Stimulated activated CD4-positive, alpha-beta T cell treated with anti-CD3 and anti-CD28 coated beads, Interleukin-12 subunit alpha, Interleukin-12 subunit beta, amount 100 ng/mL, for 4 hours (primary cell): ENCODE measurements around the gene TYMP.
"Not testable (repeated sequence)": the region's sequence is repeated elsewhere in the genome, so short reads cannot be mapped to it uniquely, and the experiment has no call there.

Experiments
- DNase-seq: peaks from one replicate; pipeline ENCODE4 v3.0.0-alpha.2; 2020

The TYMP gene

DNA sequence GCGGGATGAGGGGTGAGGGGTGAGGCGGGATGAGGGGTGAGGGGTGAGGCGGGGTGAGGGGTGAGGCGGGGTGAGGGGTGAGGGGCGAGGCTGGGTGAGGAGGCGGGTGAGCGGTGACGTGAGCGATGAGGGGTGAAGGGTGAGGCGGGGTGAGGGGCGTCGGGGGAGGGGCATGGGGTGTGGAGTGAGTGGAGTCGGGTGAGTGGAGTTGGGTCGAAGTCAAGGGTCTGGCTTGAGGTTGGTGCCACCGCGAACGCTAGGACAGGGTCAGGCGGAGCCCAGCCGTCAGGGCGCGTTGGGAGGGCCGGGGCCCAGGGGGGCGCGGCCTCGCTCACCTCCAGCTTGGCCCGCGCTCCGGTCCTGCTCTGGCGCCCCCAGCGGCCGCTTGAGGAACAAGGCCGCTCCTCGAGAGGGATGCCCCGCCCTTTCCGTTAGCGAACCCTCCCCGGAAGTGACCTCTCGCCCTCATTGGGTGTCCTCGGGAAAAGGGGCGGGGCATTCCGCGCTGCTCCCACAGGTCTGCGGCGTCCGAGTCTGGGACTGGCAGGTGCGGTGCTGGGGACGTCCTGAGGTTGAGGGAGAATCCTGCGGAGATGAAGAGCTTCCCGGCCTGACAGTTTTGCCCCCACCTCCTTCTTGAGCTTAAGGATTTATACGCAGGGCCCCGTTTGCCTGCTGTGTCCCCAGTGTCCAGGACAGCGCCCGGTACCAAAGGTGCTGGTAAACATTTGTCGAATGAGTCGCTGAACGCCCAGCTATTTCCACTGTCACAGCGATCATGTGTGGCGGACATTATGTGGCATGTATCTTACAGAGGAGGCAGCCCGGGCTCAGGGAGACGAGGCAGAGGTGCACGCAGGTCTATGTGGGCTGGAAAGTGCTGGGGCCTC lies 33.0 kb upstream of the TYMP start, which contains the start of gene SYCE3:
Gene SYCE3, minus strand, starts transcription at position 397 of the 890 bp plus-strand sequence. CDS start 6,514 bp downstream, outside the sequence.
- peak; percentile 98 for DNase-seq

DNA sequence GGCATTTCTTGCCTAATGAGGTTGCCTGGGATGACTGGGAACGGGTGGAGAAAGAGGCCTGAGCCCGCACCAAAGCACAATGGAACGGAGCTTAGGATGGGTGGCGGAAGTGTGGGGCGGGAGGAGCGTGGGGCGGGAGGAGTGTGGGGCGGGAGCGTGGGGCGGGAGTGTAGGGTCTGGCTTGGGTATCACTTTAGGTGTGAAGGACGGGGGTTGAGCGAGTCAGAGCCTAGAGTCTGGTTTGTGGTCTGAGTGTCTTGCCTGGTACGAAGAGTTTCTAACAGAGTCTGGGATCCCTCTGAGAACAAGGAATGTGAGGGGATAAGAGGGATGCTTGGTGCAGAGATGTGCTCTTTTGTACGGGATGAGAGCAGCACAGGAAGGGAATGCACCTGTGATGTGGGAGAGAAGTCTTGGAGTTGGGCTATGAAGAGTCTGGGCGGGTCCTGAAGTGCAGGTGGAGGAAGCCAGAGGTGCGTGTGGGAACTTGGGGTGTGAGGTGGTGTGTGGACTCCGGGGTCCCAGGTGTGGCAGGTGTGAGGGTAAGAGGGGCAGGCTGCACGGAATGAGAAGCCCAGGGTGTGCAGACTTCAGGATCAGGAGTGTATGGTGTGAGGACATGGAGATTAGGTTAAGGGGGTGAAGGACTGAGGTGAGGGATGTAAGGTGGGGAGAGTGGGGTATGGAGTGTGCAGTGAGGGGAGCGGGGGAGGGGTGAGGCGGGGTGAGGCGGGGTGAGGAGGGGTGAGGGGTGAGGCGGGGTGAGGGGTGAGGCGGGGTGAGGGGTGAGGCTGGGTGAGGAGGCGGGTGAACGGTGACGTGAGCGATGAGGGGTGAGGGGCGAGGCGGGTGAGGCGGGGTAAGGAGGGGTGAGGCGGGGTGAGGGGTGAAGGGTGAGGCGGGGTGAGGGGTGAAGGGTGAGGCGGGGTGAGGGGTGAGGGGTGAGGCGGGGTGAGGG lies 31.9 kb upstream of the TYMP start:
- no peak for DNase-seq

DNA sequence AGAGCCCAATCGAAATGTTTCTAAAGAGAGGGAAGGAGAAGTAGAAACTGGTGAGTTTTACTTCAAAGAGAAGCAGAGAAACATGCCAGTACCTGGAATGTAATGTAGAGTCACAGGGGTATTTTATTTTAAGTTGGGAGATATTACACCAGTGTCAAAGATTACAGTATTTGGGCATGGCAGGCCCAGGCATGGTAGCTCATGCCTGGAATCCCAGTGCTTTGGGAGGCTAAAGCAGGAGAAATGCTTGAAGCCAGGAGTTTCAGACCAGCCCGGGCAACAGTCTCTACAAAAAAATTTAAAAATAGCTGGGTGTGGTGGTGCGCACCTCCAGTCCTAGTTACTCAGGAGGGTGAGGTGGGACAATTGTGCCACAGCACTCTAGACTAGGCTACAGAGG lies 30.2 kb upstream of the TYMP start:
- DNase-seq = no peak

DNA sequence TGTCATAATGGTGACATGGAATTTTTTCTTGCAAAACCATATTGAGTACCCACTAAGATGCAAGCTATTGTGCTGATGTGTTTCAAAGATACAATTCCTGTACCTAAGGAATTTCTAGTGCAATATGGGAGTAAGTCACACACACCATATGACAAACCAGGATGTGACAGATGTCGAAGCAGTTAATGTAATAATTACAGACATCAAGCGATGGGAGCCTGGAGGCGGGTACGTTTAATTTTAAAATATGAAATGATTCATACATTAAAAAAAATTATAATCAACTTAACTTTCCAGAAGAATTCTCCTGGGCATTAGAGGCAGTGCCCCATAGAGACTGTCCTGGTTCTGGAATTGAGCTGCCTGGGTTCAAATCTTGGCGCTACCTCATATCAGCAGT lies 26.9 kb upstream of the TYMP start:
- DNase-seq = no peak

DNA sequence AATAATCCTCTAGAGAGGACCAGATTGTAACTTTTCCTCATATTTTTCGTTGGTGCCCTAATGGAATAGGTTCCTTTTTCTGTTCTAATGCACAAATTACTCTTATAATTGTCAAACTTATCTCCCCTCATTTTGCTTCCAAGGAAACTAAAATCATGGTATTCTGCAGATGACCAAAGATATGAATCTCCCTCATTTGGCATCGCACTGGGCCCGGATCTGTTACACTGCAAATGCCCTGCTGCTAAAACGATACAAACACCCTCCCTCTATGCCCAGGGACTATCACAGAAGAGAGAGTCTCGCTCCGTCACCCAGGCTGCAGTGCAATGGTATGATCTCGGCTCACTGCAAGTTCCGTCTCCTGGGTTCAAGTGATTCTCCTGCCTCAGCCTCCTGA lies 23.5 kb upstream of the TYMP start:
- DNase-seq = no peak

DNA sequence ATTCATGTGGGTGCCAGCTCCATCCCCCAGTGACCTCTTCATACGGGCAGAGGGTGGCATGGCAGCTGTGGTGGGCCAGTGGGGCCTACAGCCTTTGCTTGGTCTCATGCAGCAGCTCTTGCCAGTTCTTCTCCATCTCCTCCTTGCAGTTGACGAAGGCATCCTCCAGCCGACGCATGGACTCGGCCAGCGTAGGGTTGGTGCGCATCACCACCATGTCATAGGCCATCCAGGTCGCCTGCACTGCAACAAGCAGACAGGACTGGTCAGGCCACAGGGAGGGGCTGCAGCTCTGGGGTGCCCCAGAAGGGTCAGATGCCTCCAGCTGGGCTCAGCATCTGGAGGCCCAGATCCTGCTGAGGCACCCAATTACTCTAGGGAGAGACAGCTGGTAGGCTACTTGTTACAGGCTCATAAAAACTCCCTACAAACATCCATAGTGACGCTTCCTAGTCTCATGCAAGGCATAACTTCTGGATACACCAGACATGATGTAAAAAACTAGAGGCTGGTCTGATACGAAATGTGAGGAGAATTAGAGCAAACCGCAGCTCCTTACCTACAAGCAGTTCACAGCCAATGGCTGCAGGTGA lies 21.4 kb upstream of the TYMP start:
- DNase-seq = no peak

DNA sequence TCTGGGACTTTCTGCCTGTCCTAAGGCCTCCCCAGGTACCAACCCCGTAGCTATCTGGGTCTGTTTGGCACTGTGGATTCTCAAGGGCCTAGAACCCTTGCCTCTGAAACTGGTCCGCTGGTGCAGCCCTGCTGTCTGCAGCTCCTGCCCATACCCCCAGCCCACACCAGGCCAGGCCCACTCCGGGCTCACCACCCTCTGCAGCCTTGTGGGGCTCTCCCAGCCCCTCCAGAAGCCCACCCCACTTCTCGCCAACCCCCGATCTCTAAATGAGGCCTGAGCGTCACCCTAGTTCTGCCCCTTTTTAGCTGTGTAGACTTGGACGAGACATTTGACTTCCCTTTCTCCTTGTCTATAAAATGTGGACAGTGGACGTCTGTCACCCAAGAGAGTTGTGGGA lies 20.6 kb upstream of the TYMP start:
- no peak for DNase-seq

DNA sequence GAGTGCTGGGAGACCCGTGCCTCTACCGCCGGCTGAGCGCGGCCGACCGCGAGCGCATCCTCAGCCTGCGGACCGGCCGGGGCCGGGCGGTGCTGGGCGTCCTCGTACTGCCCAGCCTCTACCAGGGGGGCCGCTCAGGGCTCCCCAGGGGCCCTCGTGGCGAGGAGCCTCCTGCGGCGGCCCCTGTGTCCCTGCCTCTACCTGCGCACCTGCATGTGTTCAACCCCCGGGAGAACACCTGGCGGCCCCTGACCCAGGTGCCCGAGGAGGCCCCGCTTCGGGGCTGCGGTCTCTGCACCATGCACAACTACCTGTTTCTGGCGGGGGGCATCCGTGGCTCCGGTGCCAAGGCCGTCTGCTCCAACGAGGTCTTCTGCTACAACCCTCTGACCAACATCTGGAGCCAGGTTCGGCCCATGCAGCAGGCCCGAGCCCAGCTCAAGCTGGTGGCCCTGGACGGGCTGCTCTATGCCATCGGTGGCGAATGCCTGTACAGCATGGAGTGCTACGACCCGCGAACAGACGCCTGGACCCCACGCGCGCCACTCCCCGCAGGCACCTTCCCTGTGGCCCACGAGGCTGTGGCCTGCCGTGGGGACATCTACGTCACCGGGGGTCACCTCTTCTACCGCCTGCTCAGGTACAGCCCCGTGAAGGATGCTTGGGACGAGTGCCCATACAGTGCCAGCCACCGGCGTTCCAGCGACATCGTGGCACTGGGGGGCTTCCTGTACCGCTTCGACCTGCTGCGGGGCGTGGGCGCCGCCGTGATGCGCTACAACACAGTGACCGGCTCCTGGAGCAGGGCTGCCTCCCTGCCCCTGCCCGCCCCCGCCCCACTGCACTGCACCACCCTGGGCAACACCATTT lies 19.3 kb upstream of the TYMP start:
- no peak for DNase-seq

DNA sequence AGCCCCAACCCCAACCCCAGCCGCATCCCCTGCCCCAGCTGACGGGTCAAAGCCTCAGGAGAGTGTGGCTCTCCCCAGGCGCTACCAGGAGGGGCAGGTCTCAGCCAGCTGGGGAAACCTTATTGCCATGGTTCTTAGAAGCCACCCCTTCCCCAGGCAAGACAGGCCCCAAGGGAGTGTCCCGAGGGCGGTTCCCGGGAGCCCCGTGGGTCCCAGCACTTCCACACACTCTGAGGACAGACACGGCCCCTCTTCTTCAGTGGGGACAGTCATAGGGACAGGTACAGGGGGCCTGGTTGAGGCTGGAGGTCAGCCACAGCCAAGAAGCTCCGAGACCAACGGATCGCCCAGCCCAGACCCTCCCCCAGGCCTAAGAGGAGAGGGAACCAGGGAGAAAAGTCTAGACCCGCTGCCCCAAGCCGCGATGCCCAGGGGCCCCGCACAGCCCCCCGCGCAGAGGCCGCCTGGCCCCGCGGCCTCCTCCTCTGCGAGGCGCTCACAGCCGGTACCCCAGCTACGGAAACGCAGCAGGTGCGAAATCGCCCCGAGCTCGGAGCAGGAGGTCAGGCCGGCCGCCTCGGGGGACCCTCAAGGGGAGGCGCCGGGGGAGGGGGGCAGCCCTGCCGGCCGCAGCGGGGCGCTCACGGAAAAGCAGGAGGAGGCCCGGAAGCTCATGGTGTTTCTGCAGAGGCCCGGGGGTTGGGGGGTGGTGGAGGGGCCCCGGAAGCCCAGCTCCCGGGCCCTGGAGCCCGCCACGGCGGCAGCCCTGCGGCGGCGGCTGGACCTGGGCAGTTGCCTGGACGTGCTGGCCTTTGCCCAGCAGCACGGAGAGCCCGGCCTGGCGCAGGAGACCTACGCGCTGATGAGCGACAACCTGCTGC lies 18.5 kb upstream of the TYMP start:
- peak; percentile 58 for DNase-seq

DNA sequence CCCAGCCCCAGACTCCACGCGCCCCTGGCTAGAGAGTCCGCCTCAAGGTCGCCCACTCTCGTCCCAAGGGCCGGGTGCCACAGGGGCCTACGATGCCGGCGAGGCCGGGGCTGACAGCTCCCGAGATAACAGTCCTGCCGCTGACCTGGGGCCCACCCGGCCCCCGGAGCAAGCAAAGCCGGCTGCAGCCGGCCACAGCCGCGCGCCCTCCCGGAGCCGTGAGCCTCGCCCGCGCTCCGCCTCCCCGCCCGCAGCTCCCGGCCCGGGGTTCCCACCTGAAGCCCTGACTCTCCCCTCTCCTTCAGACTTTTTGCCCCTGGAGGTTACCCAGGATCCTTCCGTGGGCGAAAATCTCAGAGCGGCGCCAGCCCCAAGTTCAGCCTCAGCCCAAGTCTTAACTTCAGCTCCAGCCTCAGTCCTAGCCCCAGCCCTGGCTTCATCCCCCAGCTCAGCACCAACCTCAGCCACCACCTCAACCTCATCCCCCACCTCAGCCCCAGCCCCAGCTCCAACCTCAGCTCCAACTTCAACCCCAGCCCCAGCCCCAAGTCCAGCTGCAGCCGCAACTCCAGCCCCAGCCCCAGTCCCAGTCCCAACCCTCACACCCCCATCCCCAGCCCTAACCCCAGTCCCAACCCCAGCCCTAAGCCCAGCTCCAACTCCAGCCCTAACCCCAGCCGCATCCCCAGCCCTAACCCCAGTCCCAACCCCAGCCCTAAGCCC lies 17.6 kb upstream of the TYMP start:
- no peak for DNase-seq

DNA sequence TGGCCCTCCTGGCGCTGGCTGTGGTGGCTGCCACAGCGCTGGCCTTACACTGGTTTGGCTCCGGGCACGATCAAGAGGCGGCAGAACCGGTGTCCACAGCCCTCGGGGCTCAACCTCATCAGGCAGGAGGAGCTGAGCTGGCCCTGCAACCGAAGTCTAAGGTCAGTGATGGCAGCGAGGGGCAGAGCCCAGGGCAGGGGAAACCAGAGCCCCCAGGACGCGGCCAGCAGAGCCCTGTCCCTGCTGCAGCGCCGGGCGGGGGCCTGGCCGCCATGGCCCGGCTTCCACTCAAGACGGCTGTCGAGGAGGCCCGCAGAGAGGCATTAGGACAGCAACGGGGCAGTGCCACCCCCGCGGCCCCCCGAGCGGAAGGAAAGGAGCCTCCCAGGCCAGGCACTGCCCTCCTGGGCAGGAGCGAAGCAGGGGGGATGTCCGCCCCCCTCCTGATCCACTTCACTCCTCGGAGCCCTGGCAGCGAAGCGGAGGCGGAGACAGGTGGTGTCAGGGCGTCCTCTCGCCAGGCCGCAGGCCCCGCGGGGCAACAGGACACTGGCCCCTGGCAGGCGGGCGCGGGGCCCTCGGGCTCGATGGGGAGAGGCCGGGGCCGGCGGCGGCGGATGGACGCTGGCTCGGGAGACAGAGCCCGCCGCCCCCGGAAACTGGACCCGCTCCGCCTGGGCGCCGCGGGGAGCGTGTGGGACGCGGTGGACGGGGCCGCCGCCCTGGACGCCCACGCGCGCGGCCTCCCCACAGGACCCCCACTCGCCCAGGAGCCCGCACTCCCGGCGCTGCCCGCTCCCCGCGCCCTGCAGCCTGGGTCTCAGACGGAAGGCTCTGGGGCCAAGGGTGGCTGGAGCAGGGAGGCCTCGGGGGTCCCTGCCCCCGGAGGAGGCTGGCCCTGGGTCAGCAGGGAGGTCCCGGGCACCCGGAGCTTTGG lies 16.8 kb upstream of the TYMP start:
- no peak for DNase-seq

DNA sequence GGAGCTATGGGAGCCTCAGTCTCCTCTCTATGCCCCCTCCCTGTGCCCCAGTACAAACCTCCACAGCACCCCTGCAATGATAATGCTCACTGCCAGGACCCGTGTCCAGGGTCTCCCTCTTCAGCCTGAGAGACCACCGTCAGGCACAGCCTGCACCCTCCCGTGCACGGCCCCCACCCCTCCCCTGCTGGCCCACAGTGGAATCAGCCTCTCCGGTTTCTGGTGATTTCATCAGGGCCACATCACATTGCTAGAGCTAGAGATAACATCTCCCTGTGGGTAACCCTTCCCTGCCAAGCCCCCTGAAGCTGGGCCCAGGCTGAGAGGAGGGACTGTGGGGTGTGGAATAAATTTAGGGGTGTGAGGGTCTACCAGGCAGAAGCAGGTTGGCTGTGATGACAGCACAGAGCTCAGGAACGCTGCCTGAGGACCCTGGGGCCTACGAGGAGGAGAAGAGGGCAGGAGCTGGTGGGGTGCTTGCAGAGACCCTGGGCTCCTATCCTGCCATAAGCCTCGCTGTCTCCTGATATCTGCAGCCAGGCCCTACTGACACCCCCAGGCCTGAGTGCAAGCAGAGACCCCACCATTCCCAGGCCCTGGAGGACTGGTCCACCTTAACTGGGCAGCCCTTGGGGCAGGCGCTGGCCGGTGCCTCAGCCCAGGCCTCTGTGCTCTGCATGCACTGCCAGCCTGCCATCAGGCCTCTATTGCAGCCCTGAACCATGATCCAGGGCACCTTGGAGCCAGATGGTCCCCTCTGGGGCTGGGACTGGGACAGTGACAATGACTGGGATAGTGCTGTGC lies 15.9 kb upstream of the TYMP start, which contains the start of gene KLHDC7B:
Gene KLHDC7B, plus strand, starts transcription at position 378 of the 804 bp plus-strand sequence. Its CDS starts 345 bp downstream, at position 723.
- DNase-seq = no peak

DNA sequence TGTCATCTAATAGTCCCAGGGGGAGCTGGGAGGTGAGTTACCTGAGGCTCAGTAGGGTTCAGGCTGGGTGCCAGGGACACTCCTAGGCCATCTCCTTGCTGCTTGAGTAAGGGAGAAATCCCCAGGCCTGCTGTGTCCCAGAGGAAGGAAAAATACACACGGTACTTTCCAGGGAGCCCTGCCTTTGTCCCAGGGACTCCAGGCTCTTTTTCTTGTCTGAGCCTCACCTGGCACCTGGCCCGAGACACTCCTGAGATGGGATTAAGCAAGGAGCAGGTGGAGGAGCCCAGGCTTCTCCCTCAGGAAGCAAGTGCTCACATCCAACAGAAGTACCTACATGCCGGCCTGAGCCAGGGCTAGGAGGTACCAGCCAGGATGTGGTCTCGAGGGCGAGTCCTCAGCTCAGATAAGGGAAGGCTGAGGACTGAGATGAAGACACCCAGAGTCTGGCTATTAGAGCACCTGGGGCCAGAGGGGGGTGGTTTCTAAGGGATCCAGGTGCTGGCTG lies 15.0 kb upstream of the TYMP start:
- no peak for DNase-seq

DNA sequence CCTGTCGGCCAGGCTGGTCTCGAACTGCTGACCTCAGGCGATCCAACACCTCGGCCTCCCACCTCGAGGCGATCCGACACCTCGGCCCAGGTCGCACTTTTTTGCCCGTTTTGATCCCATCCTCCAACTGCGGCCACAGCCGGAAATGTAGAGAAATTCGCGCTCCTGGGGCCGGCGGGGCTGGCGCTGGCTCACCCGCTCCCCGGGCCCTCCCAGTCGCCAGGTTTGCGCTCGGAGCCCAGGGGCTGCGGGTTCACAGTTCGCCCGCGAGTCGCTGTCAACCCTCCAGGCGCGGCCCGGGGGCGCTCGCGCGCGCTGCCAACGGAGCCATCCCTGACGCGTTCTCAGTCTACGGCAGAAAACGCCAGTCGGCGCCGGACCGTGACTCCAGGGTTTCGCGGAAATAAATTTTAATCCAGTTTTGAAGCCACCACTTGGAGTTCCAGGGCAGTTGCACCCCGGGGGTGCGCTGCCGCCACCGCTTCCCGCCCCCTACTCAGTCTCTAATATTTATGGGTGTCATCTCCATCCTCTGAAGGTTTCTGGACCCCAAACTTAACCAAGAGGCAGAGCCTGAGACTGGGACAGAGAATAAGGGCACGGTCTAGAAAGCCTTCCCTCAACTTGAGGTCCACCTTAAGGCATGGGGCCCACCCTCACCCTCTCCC lies 14.4 kb upstream of the TYMP start:
- peak; percentile 83 for DNase-seq

DNA sequence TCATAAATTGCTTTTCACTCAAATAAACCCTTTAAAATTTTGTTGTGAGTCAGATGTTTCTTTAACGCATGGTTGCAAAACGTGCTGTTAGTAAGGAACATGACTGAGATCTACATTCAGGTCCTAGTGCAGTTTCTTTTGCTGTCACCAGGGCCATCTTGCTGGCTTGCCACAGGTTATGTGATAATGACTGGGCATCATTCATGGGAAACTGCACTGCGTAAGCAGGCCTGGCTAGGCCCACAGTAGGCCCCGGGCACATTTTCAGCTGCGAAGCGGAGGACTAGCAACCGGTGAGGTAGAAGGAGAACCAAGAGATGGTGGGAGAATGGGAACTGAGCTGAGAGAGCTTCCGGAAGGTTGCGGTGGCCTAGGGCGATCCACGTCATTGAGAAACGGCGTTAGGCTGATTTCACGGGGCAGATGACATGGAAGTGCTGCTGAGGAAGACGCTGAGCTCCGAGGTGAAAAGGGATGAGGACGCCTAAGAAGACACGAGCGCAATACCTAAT lies 12.7 kb upstream of the TYMP start:
- no peak for DNase-seq

DNA sequence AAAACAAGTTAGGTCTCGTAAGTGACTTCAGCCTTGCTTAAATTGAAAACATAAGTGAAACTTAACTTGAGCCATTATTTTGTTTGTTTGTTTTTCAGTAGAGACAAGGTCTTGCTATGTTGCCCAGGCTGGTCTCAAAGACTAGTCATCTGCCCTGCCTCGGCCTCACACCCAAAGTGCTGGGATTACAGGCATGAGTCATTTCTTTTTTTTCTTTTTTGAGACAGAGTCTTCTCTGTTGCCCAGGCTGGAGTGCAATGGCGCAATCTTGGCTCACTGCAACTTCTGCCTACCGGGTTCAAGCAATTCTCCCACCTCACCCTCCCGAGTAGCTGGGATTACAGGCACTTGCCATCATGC lies 11.8 kb upstream of the TYMP start:
- DNase-seq = not testable (repeated sequence)

DNA sequence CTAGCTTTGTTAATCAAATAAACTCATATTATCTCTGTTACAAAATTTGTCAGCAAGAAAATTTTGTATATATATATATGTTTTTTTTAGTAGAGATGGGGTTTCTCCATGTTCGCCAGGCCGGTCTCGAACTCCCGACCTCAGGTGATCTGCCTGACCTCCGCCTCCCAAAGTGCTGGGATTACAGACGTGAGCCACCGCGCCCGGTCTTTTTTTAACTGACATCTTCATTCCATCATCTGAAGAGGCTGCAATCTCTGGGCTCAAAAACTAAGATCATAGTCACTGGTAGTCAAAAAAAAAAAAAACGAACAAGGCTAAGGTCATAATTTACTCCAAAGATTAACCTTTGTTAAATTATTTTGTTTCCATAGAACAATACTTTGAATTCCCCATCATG lies 10.6 kb upstream of the TYMP start:
- no peak for DNase-seq
